HepG2 (cell line): ENCODE data around the gene OTOP2. TPM values are rescaled to one million over a fixed set of nuclear protein-coding genes. Genes with fewer than 3 reads are reported as not detected.
A peak's percentile ranks its signal among the peaks of the same experiment; 100 is the strongest.

Source experiments
- AGO1 ChIP-seq: fragments of 200-400 bp; formaldehyde crosslinking; IDR thresholded peaks from 2 replicates; pipeline ENCODE4 v1.6.1; 2017; ENCODE audit warnings: mild to moderate bottlenecking, low read depth, low read length, moderate library complexity; ENCODE audit not compliant: poor library complexity, severe bottlenecking
- ATM ChIP-seq: fragments of 450-650 bp; IDR thresholded peaks from 2 replicates; pipeline ENCODE4 v1.7.1; 2017; ENCODE audit warnings: mild to moderate bottlenecking, borderline replicate concordance
- BORCS8-MEF2B ChIP-seq: sonication (generic); formaldehyde crosslinking; IDR thresholded peaks from 2 replicates; pipeline ENCODE4 v1.8.0; 2022; ENCODE audit warnings: mild to moderate bottlenecking, missing genetic modification reagents
- DNMT1 ChIP-seq: sonication (generic); formaldehyde crosslinking; IDR thresholded peaks from 2 replicates; pipeline ENCODE4 v1.5.1; 2020; ENCODE audit warnings: mild to moderate bottlenecking, missing genetic modification reagents
- HMGA1 ChIP-seq: sonication (generic); formaldehyde crosslinking; conservative IDR thresholded peaks from 2 replicates; pipeline ENCODE4 v1.4.0; 2020; ENCODE audit warnings: missing genetic modification reagents
- KMT2A ChIP-seq: sonication (generic); formaldehyde crosslinking; IDR thresholded peaks from 2 replicates; pipeline ENCODE4 v1.4.0; 2020; ENCODE audit warnings: missing genetic modification reagents
- MYPOP ChIP-seq: sonication (generic); formaldehyde crosslinking; IDR thresholded peaks from 2 replicates; pipeline ENCODE4 v1.8.1; 2023; ENCODE audit warnings: mild to moderate bottlenecking, moderate library complexity, missing genetic modification reagents
- NR0B2 ChIP-seq: sonication (generic); formaldehyde crosslinking; IDR thresholded peaks from 2 replicates; pipeline ENCODE4 v1.4.0; 2020; ENCODE audit warnings: mild to moderate bottlenecking, missing genetic modification reagents
- PAX8 ChIP-seq: sonication (generic); formaldehyde crosslinking; IDR thresholded peaks from 2 replicates; pipeline ENCODE4 v1.8.0; 2022; ENCODE audit warnings: mild to moderate bottlenecking, missing genetic modification reagents, borderline replicate concordance
- PHF8 ChIP-seq: sonication (generic); formaldehyde crosslinking; IDR thresholded peaks from 2 replicates; pipeline ENCODE4 v1.5.0; 2020; ENCODE audit warnings: missing genetic modification reagents
- RORA ChIP-seq: sonication (generic); formaldehyde crosslinking; IDR thresholded peaks from 2 replicates; pipeline ENCODE4 v1.5.0; 2020; ENCODE audit warnings: mild to moderate bottlenecking, missing genetic modification reagents, moderate library complexity
- ZBTB42 ChIP-seq: sonication (generic); formaldehyde crosslinking; IDR thresholded peaks from 2 replicates; pipeline ENCODE4 v1.5.0; 2020; ENCODE audit warnings: mild to moderate bottlenecking, missing genetic modification reagents
- ZNF142 ChIP-seq: sonication (generic); formaldehyde crosslinking; IDR thresholded peaks from 2 replicates; pipeline ENCODE4 v1.4.0; 2020; ENCODE audit warnings: missing genetic modification reagents
- ZNF18 ChIP-seq: sonication (generic); formaldehyde crosslinking; IDR thresholded peaks from 2 replicates; pipeline ENCODE4 v1.8.0; 2022; ENCODE audit warnings: mild to moderate bottlenecking, missing genetic modification reagents; ENCODE audit not compliant: insufficient replicate concordance
- ZNF496 ChIP-seq: sonication (generic); formaldehyde crosslinking; IDR thresholded peaks from 2 replicates; pipeline ENCODE4 v1.8.1; 2023; ENCODE audit warnings: mild to moderate bottlenecking, moderate library complexity, missing genetic modification reagents; ENCODE audit not compliant: insufficient replicate concordance
- ZNF547 ChIP-seq: sonication (generic); formaldehyde crosslinking; IDR thresholded peaks from 2 replicates; pipeline ENCODE4 v1.5.1; 2020; ENCODE audit warnings: mild to moderate bottlenecking, missing genetic modification reagents
- ZNF567 ChIP-seq: sonication (generic); formaldehyde crosslinking; IDR thresholded peaks from 2 replicates; pipeline ENCODE4 v1.8.1; 2023; ENCODE audit warnings: mild to moderate bottlenecking, missing genetic modification reagents, borderline replicate concordance
- ZNF576 ChIP-seq: sonication (generic); formaldehyde crosslinking; IDR thresholded peaks from 2 replicates; pipeline ENCODE4 v1.4.0; 2020; ENCODE audit warnings: mild to moderate bottlenecking, missing genetic modification reagents
- ZNF616 ChIP-seq: sonication (generic); formaldehyde crosslinking; IDR thresholded peaks from 2 replicates; pipeline ENCODE4 v1.5.0; 2020; ENCODE audit warnings: low read depth, mild to moderate bottlenecking, missing genetic modification reagents
- ZNF776 ChIP-seq: sonication (generic); formaldehyde crosslinking; IDR thresholded peaks from 2 replicates; pipeline ENCODE4 v1.4.0; 2020; ENCODE audit warnings: mild to moderate bottlenecking, missing genetic modification reagents
- polyA plus RNA-seq, 8 experiments: library from polyadenylated mRNA; depleted of rRNA in 3 of 8; stranded (reverse) in 7 of 8; unstranded in 1 of 8; fragments of >200 nt; fragmentation: Illumina TruSeq in 4 of 8; extraction: Trizol in 4 of 8; gene quantifications; 2 replicates each; pipeline versions ENCODE4 v1.2.1 to v1.2.3, GENCODE V29; 2011 to 2016; ENCODE audit warnings: low read depth in 4 of 8, missing spikeins in 1 of 8, mixed read lengths in 1 of 8; ENCODE audit not compliant: insufficient read depth in 1 of 8
- total RNA-seq, 5 experiments: library from RNA; depleted of rRNA; stranded (reverse); fragments of >200 nt; fragmentation: Illumina TruSeq; extraction: Trizol; gene quantifications; 2 replicates each; pipeline ENCODE4 v1.2.3, GENCODE V29; 2016; ENCODE audit warnings: low read depth in 1 of 5

The OTOP2 gene
- total and polyA plus RNA-seq, 2 of the 13 experiments (the other 11 are each of a cell fraction or from before 2014, with no cell fraction given), result not detected

- TF ChIP-seq NR0B2 (CRISPR knock-in tag) (peak; percentile 93), ATM (no peak), ZNF547 (CRISPR knock-in tag) (peak; percentile 97), ZNF567 (CRISPR knock-in tag) (peak; percentile 88), ZNF776 (CRISPR knock-in tag) (peak; percentile 94; the same call in 1 of the 2 replicates), KMT2A (CRISPR knock-in tag) (peak; percentile 86; the same call in 1 of the 2 replicates), ZNF18 (peak; percentile 77), PHF8 (CRISPR knock-in tag) (peak; percentile 79; the same call in 1 of the 2 replicates), RORA (CRISPR knock-in tag) (no peak), ZNF142 (CRISPR knock-in tag) (peak; percentile 87), BORCS8-MEF2B (CRISPR knock-in tag) (no peak; the same call in 1 of the 2 replicates), ZNF616 (CRISPR knock-in tag) (no peak; the same call in 1 of the 2 replicates), PAX8 (0 out of 2 replicates have a peak, but pooled peaks have one; percentile 77), MYPOP (CRISPR knock-in tag) (peak; percentile 94), HMGA1 (CRISPR knock-in tag) (no peak), ZBTB42 (CRISPR knock-in tag) (peak; percentile 95), DNMT1 (CRISPR knock-in tag) (no peak; the same call in 1 of the 2 replicates), AGO1 (peak; percentile 75), ZNF496 (no peak), ZNF576 (0 out of 2 replicates have a peak, but pooled peaks have one; percentile 82)
These were observed 58.0 kb downstream of the OTOP2 start (continued) for GRCh38 chr17:74981979-74982662.
